ENCODE data around the gene AP3B1. TPM values are rescaled to one million over a fixed set of nuclear protein-coding genes. Genes with fewer than 3 reads are reported as not detected.

The AP3B1 gene
- total and polyA plus RNA-seq, 2 experiments from 2014 or later = 32.1 to 46.3 TPM

GRCh38 chr5:78126536-78126935, 168.0 kb downstream of the AP3B1 start:
- ATAC-seq = no peak
- Mint-ChIP-seq H3K27ac (no peak overlapping the region), H3K27me3 (ENCODE audit: insufficient read depth, low read depth, poor library complexity) (no peaks in the 10 kb centered on the region)

More at GRCh38 chr5:78126536-78126935, 168.0 kb downstream of the AP3B1 start:
- Histone ChIP-seq H3K27me3 (ENCODE audit: insufficient read depth) (no peaks in the 10 kb centered on the region), H3K4me2 (no peak overlapping the region), H4K20me1 (replicated peaks; ENCODE audit: insufficient read depth) (no peaks in the 10 kb centered on the region), H3K79me2 (replicated peaks; ENCODE audit: insufficient read depth) (no peaks in the 10 kb centered on the region; the same call in 1 of the 2 replicates), H3K4me1 (ENCODE audit: insufficient read depth) (no peaks in the 10 kb centered on the region), H3K4me3 (no peak overlapping the region), H3K9me2 (ENCODE audit: insufficient read depth) (no peaks in the 10 kb centered on the region), H3F3A (replicated peaks; ENCODE audit: low read depth) (no peaks in the 10 kb centered on the region), H2AFZ (no peak overlapping the region), H3K36me3 (ENCODE audit: insufficient read depth) (no peaks in the 10 kb centered on the region), H3K27ac (ENCODE audit: low read depth) (no peak overlapping the region)
- no peak overlapping the region for H3K4me3 Mint-ChIP-seq
- no peaks in the 10 kb centered on the region for H3K9me3 Mint-ChIP-seq
- DNase-seq (ENCODE audit: low spot score) = no peak
- peaks cover 19% of the 10 kb centered on the region; the same call in 2 of the 3 replicates for H3K36me3 Mint-ChIP-seq (ENCODE audit: low read depth)
- TF ChIP-seq ZNF331 (CRISPR knock-in tag; IDR thresholded peaks at IDR 0.05; ENCODE audit: low read depth) (no peak), ETS1 (IDR thresholded peaks at IDR 0.05) (no peak), REST (IDR thresholded peaks at IDR 0.05; ENCODE audit: unreplicated experiment) (no peak), STAT1 (IDR thresholded peaks at IDR 0.05; ENCODE audit: unreplicated experiment) (no peak), CTCF (conservative IDR thresholded peaks at IDR 0.05; ENCODE audit: low read depth in 2 of 2) (no peak), ZNF462 (CRISPR knock-in tag; IDR thresholded peaks at IDR 0.05) (no peak), EZH2 (IDR thresholded peaks at IDR 0.05; ENCODE audit: low read depth, unreplicated experiment) (no peak), POLR2AphosphoS5 (IDR thresholded peaks at IDR 0.05; ENCODE audit: low read depth) (no peak), JUNB (IDR thresholded peaks at IDR 0.05; ENCODE audit: unreplicated experiment) (no peak), EZH2phosphoT487 (IDR thresholded peaks at IDR 0.05; ENCODE audit: unreplicated experiment) (no peak), ZNF114 (CRISPR knock-in tag; IDR thresholded peaks at IDR 0.05) (no peak), CREB1 (CRISPR knock-in tag; IDR thresholded peaks at IDR 0.05; ENCODE audit: low read depth) (no peak), NANOG (IDR thresholded peaks at IDR 0.05; ENCODE audit: borderline replicate concordance) (no peak)
- H3K4me1 Mint-ChIP-seq = no peaks in the 10 kb centered on the region

Data from GM23338 (cell line).